SU-DHL-6 (cell line): Measurements from ENCODE around the gene FRAS1.
"Not testable (repeated sequence)": the region's sequence is repeated elsewhere in the genome, so short reads cannot be mapped to it uniquely, and the experiment has no call there.

Experiments used
- H2AFZ ChIP-seq: fragments of 200-600 bp; sonication (generic); 2 replicates; pipeline ENCODE4 v1.6.1; 2014; ENCODE audit warnings: low read depth, mild to moderate bottlenecking, moderate library complexity, mixed read lengths, antibody characterized with exemption, low read length; ENCODE audit not compliant: severe bottlenecking
- H3F3A ChIP-seq: fragments of 200-600 bp; shearing (Covaris generic); 2 replicates; pipeline ENCODE4 v1.6.0; 2016; ENCODE audit warnings: antibody characterized with exemption, mild to moderate bottlenecking; ENCODE audit not compliant: insufficient read depth
- H3K27ac ChIP-seq: fragments of 200-600 bp; sonication (generic); 2 replicates; pipeline ENCODE4 v1.5.1; 2016; ENCODE audit warnings: low read depth, mild to moderate bottlenecking, low read length, moderate library complexity, mixed read lengths
- H3K27me3 ChIP-seq: fragments of 200-600 bp; sonication (generic), shearing (Covaris generic); 2 replicates; pipeline ENCODE4 v1.6.0; 2014; ENCODE audit warnings: mild to moderate bottlenecking, low read length
- H3K36me3 ChIP-seq: fragments of 200-600 bp; sonication (generic); 2 replicates; pipeline ENCODE4 v1.6.1; 2014; ENCODE audit warnings: mild to moderate bottlenecking, low read length, mixed read lengths
- H3K4me2 ChIP-seq: fragments of 300-600, 200-600 bp; shearing (Covaris generic), sonication (generic); 2 replicates; pipeline ENCODE4 v1.6.0; 2014; ENCODE audit warnings: low read length, low read depth, mild to moderate bottlenecking; ENCODE audit not compliant: poor library complexity, severe bottlenecking
- H3K4me3 ChIP-seq: fragments of 200-600 bp; sonication (generic); 2 replicates; pipeline ENCODE4 v1.5.1; 2014; ENCODE audit warnings: antibody characterized with exemption, low read length, mild to moderate bottlenecking, mixed read lengths; ENCODE audit not compliant: insufficient read depth, poor library complexity, severe bottlenecking
- H3K79me2 ChIP-seq: fragments of 200-600 bp; sonication (generic); 2 replicates; pipeline ENCODE4 v1.6.1; 2014; ENCODE audit warnings: mild to moderate bottlenecking, low read length, moderate library complexity; ENCODE audit not compliant: insufficient read depth
- H3K9ac ChIP-seq: fragments of 200-600 bp; sonication (generic); 2 replicates; pipeline ENCODE4 v1.7.0; 2014; ENCODE audit warnings: mild to moderate bottlenecking, low read length
- H3K9me2 ChIP-seq: fragments of 200-600 bp; sonication (generic); replicated peaks from 2 replicates; pipeline ENCODE4 v1.6.1; 2014; ENCODE audit warnings: low read length; ENCODE audit not compliant: insufficient read depth
- H3K9me3 ChIP-seq: fragments of 200-600 bp; sonication (generic); 2 replicates; pipeline ENCODE4 v1.6.1; 2014; ENCODE audit warnings: low read length, mixed read lengths; ENCODE audit not compliant: insufficient read depth
- H4K20me1 ChIP-seq: fragments of 200-600 bp; sonication (generic); 2 replicates; pipeline ENCODE4 v1.6.1; 2014; ENCODE audit warnings: low read depth, mild to moderate bottlenecking, antibody characterized with exemption, low read length, moderate library complexity, mixed read lengths
- CTCF ChIP-seq: fragments of 200-600 bp; sonication (generic); IDR thresholded peaks from one replicate; pipeline ENCODE4 v1.5.1; 2017; ENCODE audit warnings: antibody characterized with exemption, mild to moderate bottlenecking, low read length, moderate library complexity; ENCODE audit not compliant: insufficient read depth, poor library complexity, severe bottlenecking
- EZH2phosphoT487 ChIP-seq: fragments of 200-600 bp; sonication (generic), shearing (Covaris generic); conservative IDR thresholded peaks from 2 replicates; pipeline ENCODE4 v1.6.1; 2018; ENCODE audit warnings: mild to moderate bottlenecking, antibody characterized with exemption, low read length, moderate library complexity, mixed read lengths

The FRAS1 gene

GRCh38 chr4:78296261-78296660 is 239.1 kb downstream of the FRAS1 start:
- Histone ChIP-seq H3K27me3 (no peaks in the 10 kb centered on the region), H3F3A (no peaks in the 10 kb centered on the region), H3K4me2 (no peak overlapping the region), H3K9me3 (no peaks in the 10 kb centered on the region), H4K20me1 (no peaks in the 10 kb centered on the region), H3K9me2 (no peaks in the 10 kb centered on the region), H3K9ac (no peak overlapping the region), H3K36me3 (no peaks in the 10 kb centered on the region), H3K27ac (no peak overlapping the region), H2AFZ (no peak overlapping the region), H3K79me2 (no peaks in the 10 kb centered on the region), H3K4me3 (no peak overlapping the region)
- no peak for TF ChIP-seq EZH2phosphoT487
- no peak for TF ChIP-seq CTCF

DNA sequence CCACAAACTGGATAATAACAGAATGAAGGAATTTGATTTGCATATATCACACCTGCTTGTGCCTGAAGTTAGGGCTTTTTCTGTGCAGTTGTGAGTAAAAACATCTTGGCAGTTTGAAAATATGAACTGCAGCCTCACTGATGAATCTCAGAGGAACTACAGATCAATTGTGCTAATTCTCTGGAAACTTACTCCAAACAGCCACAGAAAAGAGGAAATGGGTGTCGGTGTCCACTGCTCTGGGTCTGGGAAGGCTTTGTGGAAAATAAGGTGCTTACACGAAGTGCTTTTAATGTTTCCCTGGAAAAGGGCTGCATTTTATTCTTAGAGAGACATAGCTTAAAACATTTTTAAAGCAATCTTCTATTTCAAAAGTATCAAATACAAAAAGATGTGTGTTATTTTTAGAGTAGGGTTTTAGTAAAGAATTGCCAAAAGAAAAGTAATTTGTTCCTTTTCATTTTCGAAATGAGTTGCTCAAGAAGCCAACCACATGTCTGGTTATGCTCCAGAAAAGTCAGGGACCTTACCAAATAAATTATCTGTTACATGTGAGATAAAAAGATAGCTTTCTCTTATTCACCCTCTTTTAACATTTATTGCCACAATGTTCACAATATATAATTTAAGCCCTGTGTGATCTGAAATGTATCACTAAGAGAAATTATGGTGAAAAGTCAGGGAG is 240.1 kb downstream of the FRAS1 start:
- no peak overlapping the region for H3K4me2 ChIP-seq
- no peaks in the 10 kb centered on the region for H3K79me2 ChIP-seq
- no peaks in the 10 kb centered on the region for H3K9me3 ChIP-seq
- H3K4me3 ChIP-seq, result no peak overlapping the region
- H2AFZ ChIP-seq, result no peak overlapping the region
- H3K27me3 ChIP-seq, result no peaks in the 10 kb centered on the region
- no peaks in the 10 kb centered on the region for H3K9me2 ChIP-seq
- no peak overlapping the region for H3K27ac ChIP-seq
- H3F3A ChIP-seq, result no peaks in the 10 kb centered on the region
- no peaks in the 10 kb centered on the region for H3K36me3 ChIP-seq
- no peaks in the 10 kb centered on the region for H4K20me1 ChIP-seq
- H3K9ac ChIP-seq, result no peak overlapping the region
- no peak for TF ChIP-seq CTCF
- TF ChIP-seq EZH2phosphoT487, result no peak

GRCh38 chr4:78298618-78299017 is 241.5 kb downstream of the FRAS1 start:
- no peaks in the 10 kb centered on the region for H3F3A ChIP-seq
- no peak overlapping the region for H2AFZ ChIP-seq
- H3K9ac ChIP-seq, result no peak overlapping the region
- TF ChIP-seq CTCF, result no peak
- no peak for TF ChIP-seq EZH2phosphoT487
- H3K27me3 ChIP-seq, result no peaks in the 10 kb centered on the region
- H3K36me3 ChIP-seq, result no peaks in the 10 kb centered on the region
- no peak overlapping the region for H3K4me3 ChIP-seq
- no peak overlapping the region for H3K4me2 ChIP-seq
- no peaks in the 10 kb centered on the region for H3K9me3 ChIP-seq
- no peak overlapping the region for H3K27ac ChIP-seq
- H4K20me1 ChIP-seq, result no peaks in the 10 kb centered on the region
- no peaks in the 10 kb centered on the region for H3K9me2 ChIP-seq
- H3K79me2 ChIP-seq, result no peaks in the 10 kb centered on the region

GRCh38 chr4:78299565-78299972 is 242.4 kb downstream of the FRAS1 start:
- H3K79me2 ChIP-seq, result no peaks in the 10 kb centered on the region
- TF ChIP-seq CTCF, result no peak
- no peak for TF ChIP-seq EZH2phosphoT487
- H3K27ac ChIP-seq, result no peak overlapping the region
- no peak overlapping the region for H2AFZ ChIP-seq
- no peaks in the 10 kb centered on the region for H4K20me1 ChIP-seq
- H3K4me2 ChIP-seq, result no peak overlapping the region
- H3K36me3 ChIP-seq, result no peaks in the 10 kb centered on the region
- H3K4me3 ChIP-seq, result no peak overlapping the region
- no peaks in the 10 kb centered on the region for H3K27me3 ChIP-seq
- H3F3A ChIP-seq, result no peaks in the 10 kb centered on the region
- H3K9me3 ChIP-seq, result no peaks in the 10 kb centered on the region
- no peak overlapping the region for H3K9ac ChIP-seq
- no peaks in the 10 kb centered on the region for H3K9me2 ChIP-seq

- H3K9me3 ChIP-seq, H3K9ac ChIP-seq, H3K79me2 ChIP-seq, H3F3A ChIP-seq, H2AFZ ChIP-seq, H3K27me3 ChIP-seq, H3K36me3 ChIP-seq, H3K9me2 ChIP-seq, H3K4me2 ChIP-seq, H4K20me1 ChIP-seq, H3K4me3 ChIP-seq, H3K27ac ChIP-seq: not testable (repeated sequence)
Observed at GRCh38 chr4:78307263-78307662, 250.1 kb downstream of the FRAS1 start.
